ENCODE measurements around the gene RPS19BP1. TPM values are rescaled to one million over a fixed set of nuclear protein-coding genes. Genes with fewer than 3 reads are reported as not detected.

RPS19BP1 gene
- total and polyA plus RNA-seq, 2 of the 8 experiments (the other 6 are each of a cell fraction or from before 2014, with no cell fraction given) = 77.9 to 97.9 TPM

- Histone ChIP-seq H2BK12ac (ENCODE audit: low read depth, low read length) (no peak overlapping the region), H2AFZ (ENCODE audit: low read length) (no peak overlapping the region), H3K56ac (replicated peaks; ENCODE audit: insufficient read length, low read depth, low read length) (peak overlapping the region; percentile 92), H4K91ac (replicated peaks; ENCODE audit: insufficient read length, low read length) (no peak overlapping the region), H2BK20ac (ENCODE audit: low read length) (no peak overlapping the region), H2BK120ac (replicated peaks; ENCODE audit: low read depth, low read length) (no peak overlapping the region), H3K27me3 (replicated peaks in 1 of 4; ENCODE audit: control insufficient read depth in 3 of 4, extremely low read depth in 1 of 4, insufficient read depth in 3 of 4, low read length in 3 of 4) (peaks cover 0 to 13% (median 5%) of the 10 kb centered on the region in 4 experiments; a peak in 4 of 7 replicates), H3K4me1 (replicated peaks in 1 of 4; ENCODE audit: control insufficient read depth in 3 of 4, insufficient read depth in 4 of 4, low read length in 3 of 4) (peaks cover 0 to 12% (median 4%) of the 10 kb centered on the region in 4 experiments; a peak in 4 of 7 replicates), H3K23ac (ENCODE audit: insufficient read length) (no peak overlapping the region), H3K36me3 (ENCODE audit: control insufficient read depth in 2 of 4, insufficient read depth in 4 of 4, low read length in 3 of 4) (peaks cover 25 to 47% (median 40%) of the 10 kb centered on the region in 4 experiments), H3K14ac (ENCODE audit: insufficient read length) (no peak overlapping the region), H3K4me2 (ENCODE audit: insufficient read depth in 1 of 2, low read depth in 2 of 2, low read length in 2 of 2) (peak overlapping the region; percentile 87 to 96), H4K5ac (ENCODE audit: insufficient read length, low read depth, low read length) (no peak overlapping the region), H3K23me2 (ENCODE audit: low read depth, low read length) (peaks cover 12% of the 10 kb centered on the region), H2BK5ac (ENCODE audit: low read depth, low read length) (0 out of 2 replicates have a peak overlapping the region, but pooled peaks have one; percentile 93), H2AK5ac (ENCODE audit: low read depth, low read length) (no peak overlapping the region), H3K18ac (ENCODE audit: extremely low read depth, low read length) (peak overlapping the region; percentile 79; the same call in 1 of the 2 replicates), H3K4ac (replicated peaks; ENCODE audit: insufficient read length, low read depth, low read length) (no peak overlapping the region), H3K9me3 (ENCODE audit: insufficient read depth in 2 of 2, low read depth in 1 of 2, low read length in 1 of 2) (no peaks in the 10 kb centered on the region), H3K79me1 (ENCODE audit: low read depth, low read length) (peaks cover 7% of the 10 kb centered on the region), H3K9ac (replicated peaks in 1 of 4; ENCODE audit: extremely low read depth in 1 of 4, low read depth in 3 of 4, low read length in 3 of 4) (peak overlapping the region; percentile 75 to 90 (median 77)), H4K20me1 (replicated peaks in 1 of 2; ENCODE audit: control insufficient read depth in 1 of 2, insufficient read depth in 2 of 2, low read length in 2 of 2) (peaks cover 35% of the 10 kb centered on the region in 2 experiments), H2BK15ac (ENCODE audit: low read length) (no peak overlapping the region), H4K8ac (ENCODE audit: extremely low read depth, insufficient read depth, low read length) (peak overlapping the region; percentile 94; the same call in 1 of the 2 replicates), H3K79me2 (ENCODE audit: control insufficient read depth in 1 of 2, insufficient read depth in 2 of 2, low read length in 2 of 2) (peaks cover 5 to 29% of the 10 kb centered on the region in 2 experiments; a peak in 3 of 4 replicates), H3K4me3 (ENCODE audit: extremely low read depth in 1 of 4, insufficient read depth in 2 of 4, low read depth in 3 of 4, low read length in 4 of 4) (peak overlapping the region; percentile 93 to 99 (median 95)), H3K27ac (ENCODE audit: low read depth, low read length) (peak overlapping the region; percentile 82; the same call in 1 of the 2 replicates)
- 12% methylated on average over 24 of the region's 24 CpGs; no CpG with 5 or more reads in 1 of the 2 experiments for WGBS, 2 experiments (ENCODE audit: extremely low coverage in 1 of 2, insufficient coverage in 1 of 2, insufficient read length in 1 of 2, insufficient replicate concordance in 2 of 2, low coverage in 1 of 2, low lambda C conversion rate in 2 of 2, missing lambda C conversion rate in 1 of 2)
- FAIRE-seq (no peak), DNase-seq (ENCODE audit: low read depth in 1 of 2, low spot score in 2 of 2) (no peak)
- ChIA-PET CTCF (ENCODE audit: partially characterized antibody) (interaction anchor here (1.0 to 10.1 kb wide), 6 partner anchors 8 to 210 kb away, joined by 3 to 150 read pairs (median 10); no protein-coding TSS in a partner anchor), POLR2A (ENCODE audit: partially characterized antibody) (interaction anchor here (0.6 to 6.6 kb wide), 49 partner anchors 8 to 517 kb away, joined by 3 to 83 read pairs (median 4); partner anchors contain the start of genes CBX7, MIEF1, RPL3 and RPS19BP1)
- TF ChIP-seq EZH2 (IDR thresholded peaks at IDR 0.05; ENCODE audit: low read depth, low read length, severe bottlenecking) (peak; percentile 16), ASH2L (IDR thresholded peaks at IDR 0.05; ENCODE audit: low read length) (no peak), MAFK (IDR thresholded peaks at IDR 0.05; ENCODE audit: low read depth, low read length) (no peak), CBX5 (IDR thresholded peaks at IDR 0.05; ENCODE audit: low read depth, low read length) (no peak), HDAC2 (IDR thresholded peaks at IDR 0.05; ENCODE audit: borderline replicate concordance in 1 of 2, low read depth in 2 of 2, low read length in 2 of 2) (0 out of 4 replicates have a peak, but pooled peaks of 1 of the 2 experiments have one; percentile 16), JUN (IDR thresholded peaks at IDR 0.05; ENCODE audit: low read depth, low read length) (no peak), SP1 (IDR thresholded peaks at IDR 0.05; ENCODE audit: low read depth, low read length) (peak; percentile 59; the same call in 1 of the 2 replicates), POLR2AphosphoS5 (IDR thresholded peaks at IDR 0.05; ENCODE audit: low read depth, low read length) (0 out of 2 replicates have a peak, but pooled peaks have one; percentile 41), PHF8 (conservative IDR thresholded peaks at IDR 0.05; ENCODE audit: low read depth, low read length) (no peak)
Measured at GRCh38 chr22:39518996-39519680, 13.4 kb downstream of the RPS19BP1 start.
